GM23338 (cell line): Measurements from ENCODE around the gene GRPR.

ENCODE experiments used
- CREB1 ChIP-seq: fragments of 250-450 bp; sonication (Bioruptor Pico); IDR thresholded peaks from 2 replicates; pipeline ENCODE4 v1.5.0; 2020; ENCODE audit warnings: low read depth, mild to moderate bottlenecking, moderate library complexity
- EZH2 ChIP-seq: fragments of 200-600 bp; sonication (generic); IDR thresholded peaks from one replicate; pipeline ENCODE4 v1.8.0; 2017; ENCODE audit warnings: antibody characterized with exemption, mild to moderate bottlenecking, low read depth; ENCODE audit not compliant: unreplicated experiment
- EZH2phosphoT487 ChIP-seq: fragments of 200-600 bp; sonication (generic); IDR thresholded peaks from one replicate; pipeline ENCODE4 v1.8.1; 2018; ENCODE audit warnings: antibody characterized with exemption; ENCODE audit not compliant: unreplicated experiment
- JUNB ChIP-seq: IDR thresholded peaks from one replicate; pipeline ENCODE4 v1.6.1; 2016; ENCODE audit warnings: antibody characterized with exemption; ENCODE audit not compliant: unreplicated experiment
- NANOG ChIP-seq: IDR thresholded peaks from 2 replicates; pipeline ENCODE4 v1.6.1; 2016; ENCODE audit warnings: antibody characterized with exemption, borderline replicate concordance
- POLR2AphosphoS5 ChIP-seq: IDR thresholded peaks from 2 replicates; pipeline ENCODE4 v1.6.1; 2016; ENCODE audit warnings: antibody characterized with exemption, low read depth
- STAT1 ChIP-seq: IDR thresholded peaks from one replicate; pipeline ENCODE4 v1.6.1; 2016; ENCODE audit warnings: antibody characterized with exemption; ENCODE audit not compliant: unreplicated experiment
- ZNF114 ChIP-seq: fragments of 250-450 bp; sonication (Bioruptor Pico); IDR thresholded peaks from 2 replicates; pipeline ENCODE4 v1.5.0; 2020; ENCODE audit warnings: mild to moderate bottlenecking, moderate library complexity
- TF ChIP-seq, protein P1 (sequence below), 2 experiments: fragments of 200-600 bp in 1 of 2; sonication (generic) in 1 of 2; conservative IDR thresholded peaks; 2 replicates each; pipeline versions ENCODE4 v1.5.1 to v1.6.1; 2016 to 2017; ENCODE audit warnings: antibody characterized with exemption in 2 of 2, low read depth in 2 of 2, mild to moderate bottlenecking in 2 of 2, moderate library complexity in 1 of 2
- TF ChIP-seq, protein P2 (sequence below): fragments of 250-450 bp; sonication (Bioruptor Pico); IDR thresholded peaks from 2 replicates; pipeline ENCODE4 v1.5.0; 2020; ENCODE audit warnings: mild to moderate bottlenecking, moderate library complexity
- TF ChIP-seq, protein P3 (sequence below): IDR thresholded peaks from one replicate; pipeline ENCODE4 v1.6.1; 2018; ENCODE audit warnings: antibody characterized with exemption; ENCODE audit not compliant: unreplicated experiment

- TF ChIP-seq, protein P1, sequence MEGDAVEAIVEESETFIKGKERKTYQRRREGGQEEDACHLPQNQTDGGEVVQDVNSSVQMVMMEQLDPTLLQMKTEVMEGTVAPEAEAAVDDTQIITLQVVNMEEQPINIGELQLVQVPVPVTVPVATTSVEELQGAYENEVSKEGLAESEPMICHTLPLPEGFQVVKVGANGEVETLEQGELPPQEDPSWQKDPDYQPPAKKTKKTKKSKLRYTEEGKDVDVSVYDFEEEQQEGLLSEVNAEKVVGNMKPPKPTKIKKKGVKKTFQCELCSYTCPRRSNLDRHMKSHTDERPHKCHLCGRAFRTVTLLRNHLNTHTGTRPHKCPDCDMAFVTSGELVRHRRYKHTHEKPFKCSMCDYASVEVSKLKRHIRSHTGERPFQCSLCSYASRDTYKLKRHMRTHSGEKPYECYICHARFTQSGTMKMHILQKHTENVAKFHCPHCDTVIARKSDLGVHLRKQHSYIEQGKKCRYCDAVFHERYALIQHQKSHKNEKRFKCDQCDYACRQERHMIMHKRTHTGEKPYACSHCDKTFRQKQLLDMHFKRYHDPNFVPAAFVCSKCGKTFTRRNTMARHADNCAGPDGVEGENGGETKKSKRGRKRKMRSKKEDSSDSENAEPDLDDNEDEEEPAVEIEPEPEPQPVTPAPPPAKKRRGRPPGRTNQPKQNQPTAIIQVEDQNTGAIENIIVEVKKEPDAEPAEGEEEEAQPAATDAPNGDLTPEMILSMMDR (conservative IDR thresholded peaks at IDR 0.05; ENCODE audit: low read depth in 2 of 2): no peak
- TF ChIP-seq, protein P2, sequence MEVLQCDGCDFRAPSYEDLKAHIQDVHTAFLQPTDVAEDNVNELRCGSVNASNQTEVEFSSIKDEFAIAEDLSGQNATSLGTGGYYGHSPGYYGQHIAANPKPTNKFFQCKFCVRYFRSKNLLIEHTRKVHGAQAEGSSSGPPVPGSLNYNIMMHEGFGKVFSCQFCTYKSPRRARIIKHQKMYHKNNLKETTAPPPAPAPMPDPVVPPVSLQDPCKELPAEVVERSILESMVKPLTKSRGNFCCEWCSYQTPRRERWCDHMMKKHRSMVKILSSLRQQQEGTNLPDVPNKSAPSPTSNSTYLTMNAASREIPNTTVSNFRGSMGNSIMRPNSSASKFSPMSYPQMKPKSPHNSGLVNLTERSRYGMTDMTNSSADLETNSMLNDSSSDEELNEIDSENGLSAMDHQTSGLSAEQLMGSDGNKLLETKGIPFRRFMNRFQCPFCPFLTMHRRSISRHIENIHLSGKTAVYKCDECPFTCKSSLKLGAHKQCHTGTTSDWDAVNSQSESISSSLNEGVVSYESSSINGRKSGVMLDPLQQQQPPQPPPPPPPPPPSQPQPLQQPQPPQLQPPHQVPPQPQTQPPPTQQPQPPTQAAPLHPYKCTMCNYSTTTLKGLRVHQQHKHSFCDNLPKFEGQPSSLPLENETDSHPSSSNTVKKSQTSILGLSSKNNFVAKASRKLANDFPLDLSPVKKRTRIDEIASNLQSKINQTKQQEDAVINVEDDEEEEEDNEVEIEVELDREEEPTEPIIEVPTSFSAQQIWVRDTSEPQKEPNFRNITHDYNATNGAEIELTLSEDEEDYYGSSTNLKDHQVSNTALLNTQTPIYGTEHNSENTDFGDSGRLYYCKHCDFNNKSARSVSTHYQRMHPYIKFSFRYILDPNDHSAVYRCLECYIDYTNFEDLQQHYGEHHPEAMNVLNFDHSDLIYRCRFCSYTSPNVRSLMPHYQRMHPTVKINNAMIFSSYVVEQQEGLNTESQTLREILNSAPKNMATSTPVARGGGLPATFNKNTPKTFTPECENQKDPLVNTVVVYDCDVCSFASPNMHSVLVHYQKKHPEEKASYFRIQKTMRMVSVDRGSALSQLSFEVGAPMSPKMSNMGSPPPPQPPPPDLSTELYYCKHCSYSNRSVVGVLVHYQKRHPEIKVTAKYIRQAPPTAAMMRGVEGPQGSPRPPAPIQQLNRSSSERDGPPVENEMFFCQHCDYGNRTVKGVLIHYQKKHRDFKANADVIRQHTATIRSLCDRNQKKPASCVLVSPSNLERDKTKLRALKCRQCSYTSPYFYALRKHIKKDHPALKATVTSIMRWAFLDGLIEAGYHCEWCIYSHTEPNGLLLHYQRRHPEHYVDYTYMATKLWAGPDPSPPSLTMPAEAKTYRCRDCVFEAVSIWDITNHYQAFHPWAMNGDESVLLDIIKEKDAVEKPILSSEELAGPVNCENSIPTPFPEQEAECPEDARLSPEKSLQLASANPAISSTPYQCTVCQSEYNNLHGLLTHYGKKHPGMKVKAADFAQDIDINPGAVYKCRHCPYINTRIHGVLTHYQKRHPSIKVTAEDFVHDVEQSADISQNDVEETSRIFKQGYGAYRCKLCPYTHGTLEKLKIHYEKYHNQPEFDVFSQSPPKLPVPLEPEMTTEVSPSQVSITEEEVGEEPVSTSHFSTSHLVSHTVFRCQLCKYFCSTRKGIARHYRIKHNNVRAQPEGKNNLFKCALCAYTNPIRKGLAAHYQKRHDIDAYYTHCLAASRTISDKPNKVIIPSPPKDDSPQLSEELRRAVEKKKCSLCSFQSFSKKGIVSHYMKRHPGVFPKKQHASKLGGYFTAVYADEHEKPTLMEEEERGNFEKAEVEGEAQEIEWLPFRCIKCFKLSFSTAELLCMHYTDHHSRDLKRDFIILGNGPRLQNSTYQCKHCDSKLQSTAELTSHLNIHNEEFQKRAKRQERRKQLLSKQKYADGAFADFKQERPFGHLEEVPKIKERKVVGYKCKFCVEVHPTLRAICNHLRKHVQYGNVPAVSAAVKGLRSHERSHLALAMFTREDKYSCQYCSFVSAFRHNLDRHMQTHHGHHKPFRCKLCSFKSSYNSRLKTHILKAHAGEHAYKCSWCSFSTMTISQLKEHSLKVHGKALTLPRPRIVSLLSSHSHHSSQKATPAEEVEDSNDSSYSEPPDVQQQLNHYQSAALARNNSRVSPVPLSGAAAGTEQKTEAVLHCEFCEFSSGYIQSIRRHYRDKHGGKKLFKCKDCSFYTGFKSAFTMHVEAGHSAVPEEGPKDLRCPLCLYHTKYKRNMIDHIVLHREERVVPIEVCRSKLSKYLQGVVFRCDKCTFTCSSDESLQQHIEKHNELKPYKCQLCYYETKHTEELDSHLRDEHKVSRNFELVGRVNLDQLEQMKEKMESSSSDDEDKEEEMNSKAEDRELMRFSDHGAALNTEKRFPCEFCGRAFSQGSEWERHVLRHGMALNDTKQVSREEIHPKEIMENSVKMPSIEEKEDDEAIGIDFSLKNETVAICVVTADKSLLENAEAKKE: no peak
- TF ChIP-seq EZH2phosphoT487 (no peak), EZH2 (no peak), POLR2AphosphoS5 (no peak), NANOG (no peak), CREB1 (no peak), JUNB (no peak), STAT1 (no peak), ZNF114 (CRISPR knock-in tag) (no peak)
- TF ChIP-seq, protein P3, sequence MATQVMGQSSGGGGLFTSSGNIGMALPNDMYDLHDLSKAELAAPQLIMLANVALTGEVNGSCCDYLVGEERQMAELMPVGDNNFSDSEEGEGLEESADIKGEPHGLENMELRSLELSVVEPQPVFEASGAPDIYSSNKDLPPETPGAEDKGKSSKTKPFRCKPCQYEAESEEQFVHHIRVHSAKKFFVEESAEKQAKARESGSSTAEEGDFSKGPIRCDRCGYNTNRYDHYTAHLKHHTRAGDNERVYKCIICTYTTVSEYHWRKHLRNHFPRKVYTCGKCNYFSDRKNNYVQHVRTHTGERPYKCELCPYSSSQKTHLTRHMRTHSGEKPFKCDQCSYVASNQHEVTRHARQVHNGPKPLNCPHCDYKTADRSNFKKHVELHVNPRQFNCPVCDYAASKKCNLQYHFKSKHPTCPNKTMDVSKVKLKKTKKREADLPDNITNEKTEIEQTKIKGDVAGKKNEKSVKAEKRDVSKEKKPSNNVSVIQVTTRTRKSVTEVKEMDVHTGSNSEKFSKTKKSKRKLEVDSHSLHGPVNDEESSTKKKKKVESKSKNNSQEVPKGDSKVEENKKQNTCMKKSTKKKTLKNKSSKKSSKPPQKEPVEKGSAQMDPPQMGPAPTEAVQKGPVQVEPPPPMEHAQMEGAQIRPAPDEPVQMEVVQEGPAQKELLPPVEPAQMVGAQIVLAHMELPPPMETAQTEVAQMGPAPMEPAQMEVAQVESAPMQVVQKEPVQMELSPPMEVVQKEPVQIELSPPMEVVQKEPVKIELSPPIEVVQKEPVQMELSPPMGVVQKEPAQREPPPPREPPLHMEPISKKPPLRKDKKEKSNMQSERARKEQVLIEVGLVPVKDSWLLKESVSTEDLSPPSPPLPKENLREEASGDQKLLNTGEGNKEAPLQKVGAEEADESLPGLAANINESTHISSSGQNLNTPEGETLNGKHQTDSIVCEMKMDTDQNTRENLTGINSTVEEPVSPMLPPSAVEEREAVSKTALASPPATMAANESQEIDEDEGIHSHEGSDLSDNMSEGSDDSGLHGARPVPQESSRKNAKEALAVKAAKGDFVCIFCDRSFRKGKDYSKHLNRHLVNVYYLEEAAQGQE: no peak
These were observed 20.6 kb downstream of the GRPR start for GRCh38 chrX:16143968-16144367.
